ENCODE measurements around the gene RBM19. TPM values are rescaled to one million over a fixed set of nuclear protein-coding genes. Genes with fewer than 3 reads are reported as not detected.

RBM19 gene
- total RNA-seq, 1 donor from 2014 or later: 31.1 TPM

- H3K4me3 Mint-ChIP-seq (ENCODE audit: unreplicated experiment): no peak overlapping the region
- H3K27me3 Mint-ChIP-seq (ENCODE audit: unreplicated experiment): no peaks in the 10 kb centered on the region
- peaks cover 4% of the 10 kb centered on the region for H3K36me3 Mint-ChIP-seq (ENCODE audit: unreplicated experiment)
- DNase-seq (ENCODE audit: extremely low spot score, unreplicated experiment): no peak
- H3K4me1 Mint-ChIP-seq (ENCODE audit: unreplicated experiment): no peaks in the 10 kb centered on the region
- H3K9me3 Mint-ChIP-seq (ENCODE audit: unreplicated experiment): peaks cover 6% of the 10 kb centered on the region
- TF ChIP-seq CTCF (IDR thresholded peaks at IDR 0.05): no peak
- H3K27ac Mint-ChIP-seq (ENCODE audit: unreplicated experiment): no peak overlapping the region
These were observed 162.4 kb downstream of the RBM19 start for GRCh38 chr12:113803759-113804140.

- no peak for TF ChIP-seq CTCF (IDR thresholded peaks at IDR 0.05)
- Mint-ChIP-seq H3K27ac (ENCODE audit: unreplicated experiment) (no peak overlapping the region), H3K4me3 (ENCODE audit: unreplicated experiment) (no peak overlapping the region), H3K36me3 (ENCODE audit: unreplicated experiment) (peaks cover 4% of the 10 kb centered on the region), H3K9me3 (ENCODE audit: unreplicated experiment) (peaks cover 6% of the 10 kb centered on the region), H3K4me1 (ENCODE audit: unreplicated experiment) (no peaks in the 10 kb centered on the region), H3K27me3 (ENCODE audit: unreplicated experiment) (no peaks in the 10 kb centered on the region)
- DNase-seq (ENCODE audit: extremely low spot score, unreplicated experiment): no peak
These were observed 163.0 kb downstream of the RBM19 start for GRCh38 chr12:113802966-113803758.

- no peak overlapping the region for H3K4me3 Mint-ChIP-seq (ENCODE audit: unreplicated experiment)
- no peak overlapping the region for H3K27ac Mint-ChIP-seq (ENCODE audit: unreplicated experiment)
These were observed 163.9 kb downstream of the RBM19 start for GRCh38 chr12:113802000-113802749.

GRCh38 chr12:113800201-113800600, 165.9 kb downstream of the RBM19 start:
- DNase-seq (ENCODE audit: extremely low spot score, unreplicated experiment): no peak
- H3K4me1 Mint-ChIP-seq (ENCODE audit: unreplicated experiment): no peaks in the 10 kb centered on the region
- H3K36me3 Mint-ChIP-seq (ENCODE audit: unreplicated experiment): no peaks in the 10 kb centered on the region
- no peak overlapping the region for H3K4me3 Mint-ChIP-seq (ENCODE audit: unreplicated experiment)
- no peak for TF ChIP-seq CTCF (IDR thresholded peaks at IDR 0.05)
- no peaks in the 10 kb centered on the region for H3K9me3 Mint-ChIP-seq (ENCODE audit: unreplicated experiment)
- peaks cover 10% of the 10 kb centered on the region for H3K27me3 Mint-ChIP-seq (ENCODE audit: unreplicated experiment)
- no peak overlapping the region for H3K27ac Mint-ChIP-seq (ENCODE audit: unreplicated experiment)

More at GRCh38 chr12:113802000-113802749, 163.9 kb downstream of the RBM19 start:
- Mint-ChIP-seq H3K36me3 (ENCODE audit: unreplicated experiment) (peaks cover 4% of the 10 kb centered on the region), H3K27me3 (ENCODE audit: unreplicated experiment) (no peaks in the 10 kb centered on the region), H3K9me3 (ENCODE audit: unreplicated experiment) (peaks cover 6% of the 10 kb centered on the region), H3K4me1 (ENCODE audit: unreplicated experiment) (no peaks in the 10 kb centered on the region)
- TF ChIP-seq CTCF (IDR thresholded peaks at IDR 0.05): no peak
- DNase-seq (ENCODE audit: extremely low spot score, unreplicated experiment): no peak

- Mint-ChIP-seq H3K27me3 (ENCODE audit: unreplicated experiment) (peaks cover 18% of the 10 kb centered on the region), H3K4me3 (ENCODE audit: unreplicated experiment) (no peak overlapping the region), H3K27ac (ENCODE audit: unreplicated experiment) (no peak overlapping the region), H3K36me3 (ENCODE audit: unreplicated experiment) (no peaks in the 10 kb centered on the region), H3K9me3 (ENCODE audit: unreplicated experiment) (no peaks in the 10 kb centered on the region), H3K4me1 (ENCODE audit: unreplicated experiment) (no peaks in the 10 kb centered on the region)
- TF ChIP-seq CTCF (IDR thresholded peaks at IDR 0.05): no peak
- DNase-seq (ENCODE audit: extremely low spot score, unreplicated experiment): no peak
These were observed 167.6 kb downstream of the RBM19 start for GRCh38 chr12:113798552-113798951.

Data from osteocyte (in vitro differentiated cells).